HG03196 (cell line): ENCODE results near the gene SOHLH1.

ENCODE experiments used
- ATAC-seq: cut with Tn5 transposase; IDR thresholded peaks from one replicate; pipeline ENCODE4 v1.9.1; 2021; ENCODE audit not compliant: unreplicated experiment

Gene SOHLH1

DNA sequence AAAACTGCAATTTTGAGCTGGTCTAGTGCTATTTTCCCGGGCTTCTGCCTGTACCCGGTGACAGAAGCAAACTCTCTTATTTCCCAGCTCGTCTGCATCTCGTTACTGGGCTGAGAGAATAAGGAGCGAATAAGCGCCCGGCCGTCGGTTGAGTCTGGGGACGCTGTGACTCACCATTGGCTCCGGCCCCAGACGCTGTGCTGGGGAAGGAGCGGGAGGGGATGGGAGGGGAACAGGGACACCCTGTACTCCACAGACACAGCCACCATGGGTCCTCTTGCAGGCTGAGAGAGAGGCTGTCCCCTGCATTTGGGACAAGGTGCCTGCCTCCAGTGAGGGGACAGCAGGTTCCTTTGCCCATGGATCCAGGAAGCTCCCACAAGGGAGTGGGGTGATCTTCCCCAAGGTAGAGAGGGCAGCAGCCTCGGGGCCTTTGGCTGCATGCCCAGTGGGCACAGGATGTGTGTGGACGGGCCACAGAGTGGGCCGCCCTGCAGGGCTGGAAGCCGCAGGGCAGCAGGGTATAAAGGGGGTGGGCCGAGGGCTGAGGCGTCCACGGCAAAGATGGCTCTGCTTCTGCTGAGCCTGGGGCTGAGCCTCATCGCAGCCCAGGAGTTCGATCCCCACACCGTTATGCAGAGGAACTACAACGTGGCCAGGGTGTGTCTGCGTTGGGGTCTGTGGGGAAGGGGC is 36.4 kb downstream of the SOHLH1 start, which contains the start of gene LCN9:
Gene LCN9 (plus strand): TSS at position 552 of the 693 bp plus-strand sequence. CDS start 13 bp downstream, at position 565.
- ATAC-seq: no peak

DNA sequence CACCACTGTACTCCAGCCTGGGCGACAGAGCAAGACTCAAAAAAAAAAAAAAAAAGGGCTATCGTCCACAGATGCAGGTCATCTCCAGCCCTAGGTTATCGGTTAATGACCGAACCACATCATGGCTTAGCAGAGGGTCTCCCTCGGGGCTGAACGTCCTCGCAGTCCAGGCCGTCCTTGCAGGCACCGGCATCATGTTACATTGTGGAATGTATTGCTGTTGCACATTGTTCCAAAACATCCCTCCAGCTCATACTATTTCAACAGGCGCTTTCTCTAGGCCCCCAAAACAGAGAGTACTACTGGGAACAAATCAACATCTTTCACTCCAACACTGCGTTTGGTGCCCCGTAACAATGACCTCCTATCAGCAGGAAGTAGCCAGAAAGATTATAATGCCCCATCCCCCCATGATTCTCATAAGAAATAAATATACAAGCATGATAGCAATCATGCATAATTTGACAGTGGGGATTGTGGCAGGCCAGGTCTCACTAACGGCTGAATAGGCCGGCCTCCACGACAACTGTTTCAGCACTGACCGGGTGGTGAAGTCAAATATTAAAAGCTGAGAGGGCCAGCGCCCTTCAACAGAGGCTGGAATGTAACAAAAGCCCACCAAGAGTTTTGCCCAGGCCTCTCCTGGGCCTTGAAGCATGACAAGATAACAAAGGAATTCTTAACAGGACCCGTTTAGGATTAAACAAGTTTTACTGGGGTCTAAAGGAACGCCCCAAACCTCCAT is 37.3 kb downstream of the SOHLH1 start:
- no peak for ATAC-seq

DNA sequence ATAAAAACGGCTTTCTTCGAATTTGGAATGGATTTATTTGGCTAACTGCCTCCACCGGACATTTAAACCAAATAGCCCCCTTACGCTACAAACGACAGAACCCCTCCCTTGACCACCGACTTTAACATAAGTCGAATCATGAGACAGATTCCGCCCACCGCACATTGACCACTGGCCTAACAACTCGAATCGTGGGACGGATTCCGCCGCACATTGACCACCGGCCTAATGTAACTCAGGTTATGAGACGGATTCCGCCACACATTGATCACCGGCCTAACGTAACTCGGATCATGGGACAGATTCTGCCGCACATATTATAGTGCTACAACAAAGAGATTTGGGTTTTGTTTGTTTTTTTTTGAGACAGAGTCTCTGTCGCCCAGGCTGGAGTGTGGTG is 38.9 kb downstream of the SOHLH1 start:
- no peak for ATAC-seq

DNA sequence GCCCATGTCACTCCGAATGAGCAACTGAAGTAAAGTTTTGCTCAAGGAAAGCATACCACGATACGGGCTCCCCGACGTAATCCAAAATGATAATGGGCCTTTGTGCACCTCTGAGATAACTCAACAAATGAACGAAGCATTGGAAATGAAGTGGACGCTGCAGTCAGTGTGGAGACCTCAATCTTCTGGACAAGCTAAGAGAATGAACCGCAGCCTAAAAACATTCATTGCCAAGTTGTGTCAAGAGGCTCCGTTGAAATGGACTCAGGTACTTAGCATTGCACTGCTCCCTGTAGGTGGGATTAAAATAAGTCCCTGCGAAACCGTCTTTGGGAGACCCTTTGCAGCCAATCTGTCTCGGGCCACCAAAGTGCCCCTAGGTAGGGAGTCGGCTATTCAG is 40.0 kb downstream of the SOHLH1 start:
- ATAC-seq: no peak

DNA sequence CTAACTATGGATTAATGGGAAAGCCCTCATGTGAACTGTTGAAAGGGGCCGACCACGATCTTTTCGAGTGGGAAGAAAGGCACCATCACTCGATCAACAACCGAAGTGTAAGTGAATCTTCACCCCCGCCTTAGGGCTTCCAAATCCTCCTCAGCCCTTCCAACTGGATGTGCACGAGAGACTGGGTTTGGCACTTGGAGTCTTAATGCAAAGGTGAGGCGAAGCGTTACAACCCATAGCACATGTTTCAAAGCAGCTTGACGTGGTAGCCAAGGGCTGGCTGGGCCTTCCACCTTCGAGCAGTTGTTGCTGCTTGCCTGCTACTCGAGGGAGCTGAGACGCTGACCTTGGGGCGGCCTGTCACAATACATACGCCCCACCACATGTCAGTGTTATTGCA is 41.9 kb downstream of the SOHLH1 start:
- no peak for ATAC-seq

DNA sequence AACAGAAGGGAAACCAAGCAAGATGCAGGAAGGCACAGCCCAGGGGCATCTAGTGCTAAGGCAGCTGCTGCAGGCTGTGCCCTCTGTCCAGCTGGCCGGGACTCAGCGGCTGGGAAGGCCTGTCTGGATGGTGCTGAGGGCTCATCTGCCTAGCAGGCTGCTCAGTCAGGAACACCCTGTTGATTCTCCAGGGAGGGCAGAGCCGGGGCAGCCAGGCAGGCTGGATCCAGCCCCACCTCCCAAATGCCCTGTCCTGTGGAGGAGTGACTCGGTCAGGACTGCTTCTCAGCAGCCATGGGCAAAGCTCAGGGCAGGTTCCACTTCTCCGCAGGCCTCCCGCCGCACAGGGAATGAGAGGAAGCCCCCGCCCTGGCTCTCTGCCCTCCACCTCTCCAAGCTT is 44.0 kb downstream of the SOHLH1 start:
- no peak for ATAC-seq

DNA sequence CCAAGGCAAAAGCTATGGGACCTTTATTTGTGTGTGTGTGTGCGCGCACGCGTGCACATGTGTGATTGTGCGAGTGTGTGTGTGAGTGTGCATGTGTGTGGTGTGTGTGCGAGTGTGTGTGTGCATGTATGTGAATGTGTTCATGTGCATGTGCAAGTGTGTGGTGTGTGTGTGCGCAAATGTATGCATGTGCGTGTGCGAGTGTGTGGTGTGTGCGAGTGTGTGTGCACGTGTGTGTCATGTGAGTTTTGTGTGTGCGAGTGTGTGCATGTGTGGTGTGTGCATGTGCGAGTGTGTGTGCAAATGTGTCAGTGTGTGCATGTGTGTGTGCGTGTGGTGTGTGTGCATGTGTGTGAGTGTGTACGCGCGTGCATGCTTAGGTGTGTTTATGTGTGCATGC is 48.9 kb downstream of the SOHLH1 start:
- no peak for ATAC-seq

DNA sequence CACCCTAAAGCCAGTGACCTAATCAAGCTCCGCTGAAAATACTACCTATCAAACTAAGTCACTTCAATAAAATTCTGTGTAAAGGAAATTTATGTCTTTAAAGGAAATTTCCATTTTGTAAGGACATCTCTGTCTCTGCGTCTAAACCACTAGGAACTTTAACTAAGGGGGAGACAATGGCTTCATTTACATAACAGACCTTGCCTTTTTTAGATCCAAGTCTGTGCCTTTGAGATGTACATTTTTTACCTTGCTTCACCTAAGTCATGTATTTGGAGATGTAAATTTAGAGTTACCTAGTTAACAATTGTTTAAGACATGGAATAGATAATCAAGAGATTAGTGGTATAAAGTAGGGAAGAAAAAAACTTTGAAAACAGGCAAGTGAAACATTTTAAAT is 49.8 kb downstream of the SOHLH1 start:
- ATAC-seq: no peak

DNA sequence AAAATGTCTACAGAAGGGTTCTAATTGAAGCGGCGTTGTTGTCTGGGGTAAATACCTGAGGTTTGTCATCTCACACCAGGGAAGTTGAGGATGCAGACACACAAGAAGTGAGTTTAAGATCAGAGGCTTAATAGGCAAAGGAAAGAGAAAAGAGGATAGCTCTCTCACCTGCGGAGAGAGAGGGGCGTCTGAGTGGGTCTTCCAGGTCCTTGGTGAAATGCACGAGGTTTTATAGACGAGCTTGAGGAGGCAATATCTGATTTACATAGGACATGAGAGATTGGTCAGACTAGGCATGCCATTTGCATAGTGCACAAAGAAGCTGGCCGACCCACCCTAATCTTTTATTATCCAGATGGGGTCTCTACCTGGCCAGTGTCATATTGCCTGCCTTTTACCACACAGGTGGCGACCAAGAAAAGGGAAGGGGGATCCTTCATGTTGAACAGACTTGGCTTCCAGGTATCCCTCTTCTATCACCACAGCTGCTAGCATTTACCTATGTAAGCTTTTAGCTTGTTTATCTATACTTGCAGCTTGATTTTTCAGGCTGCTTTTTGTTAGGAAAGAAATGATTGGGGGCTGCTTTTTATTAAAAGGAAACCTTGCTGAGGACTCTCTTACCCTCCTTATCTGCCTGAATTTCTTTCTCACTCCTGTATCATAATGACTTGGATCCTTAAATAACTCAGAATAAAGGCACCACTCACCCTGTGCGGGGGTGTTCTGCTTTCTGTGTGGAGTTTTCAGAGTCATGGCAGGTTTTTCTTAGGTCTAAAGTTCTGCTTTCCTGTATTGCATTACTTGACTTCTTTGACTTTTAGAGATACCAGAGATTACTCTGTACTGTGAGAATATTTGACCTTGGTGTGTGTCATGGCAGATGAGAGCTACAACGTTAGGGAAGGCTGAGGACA is 50.5 kb downstream of the SOHLH1 start:
- ATAC-seq: no peak

DNA sequence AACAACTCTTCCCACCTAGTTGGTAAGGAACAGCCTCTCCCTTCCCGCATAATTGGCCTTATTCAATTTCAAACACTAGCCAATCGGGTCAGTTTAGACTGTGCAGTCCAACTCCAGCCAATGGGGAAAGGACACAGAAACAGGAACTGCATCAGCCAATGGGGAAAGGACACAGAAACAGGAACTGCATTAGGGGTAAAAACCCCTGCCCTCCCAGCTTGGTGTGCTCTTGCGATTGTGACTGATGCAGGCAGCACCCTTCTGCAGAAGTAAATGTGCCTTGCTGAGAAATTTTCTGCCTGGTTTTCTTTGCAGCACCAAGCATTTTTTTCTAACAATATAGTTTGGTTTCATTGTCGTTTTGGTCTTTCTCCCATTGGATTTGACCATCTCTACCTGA is 51.4 kb downstream of the SOHLH1 start:
- ATAC-seq: no peak

DNA sequence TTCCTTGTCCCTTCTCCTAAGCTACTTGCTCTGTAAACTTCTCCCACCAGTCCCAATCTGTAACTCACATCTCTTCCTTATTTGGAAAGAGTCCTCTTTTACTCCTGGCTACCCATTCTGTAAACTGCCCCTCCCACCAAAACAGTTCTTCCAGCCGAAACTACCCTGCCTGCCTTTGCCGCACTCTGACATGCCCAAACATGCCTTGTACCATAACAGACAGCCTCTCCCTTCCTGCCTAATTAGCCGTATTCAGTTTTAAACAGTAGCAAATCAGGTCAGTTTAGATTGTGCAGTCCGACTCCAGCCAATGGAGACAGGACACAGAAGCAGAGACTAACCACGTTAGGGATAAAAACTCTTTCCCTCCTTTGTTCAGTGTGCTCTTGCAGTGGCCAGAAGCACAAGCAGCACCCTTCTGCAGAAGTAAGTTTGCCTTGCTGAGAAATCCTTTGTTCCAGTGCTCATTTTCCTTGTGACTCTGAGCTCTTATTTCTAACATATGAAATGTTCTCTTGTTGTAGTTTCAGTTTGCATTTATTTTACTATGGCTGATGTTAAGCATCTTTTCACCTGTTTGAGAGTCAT is 54.6 kb downstream of the SOHLH1 start:
- no peak for ATAC-seq
